OCI-LY3 (cell line): ENCODE data around the gene PLA2G4E.

Source experiments
- H2AFZ ChIP-seq: fragments of 200-600, 300-600 bp; shearing (Covaris generic); 2 replicates; pipeline ENCODE4 v1.6.0; 2014; ENCODE audit warnings: antibody characterized with exemption, low read depth, low read length
- H3K27ac ChIP-seq: fragments of 200-600, 300-600 bp; sonication (generic); 2 replicates; pipeline ENCODE4 v1.5.1; 2014; ENCODE audit warnings: mild to moderate bottlenecking, low read length, moderate library complexity, mixed read lengths
- H3K27me3 ChIP-seq: fragments of 200-600, 300-600 bp; sonication (generic); 2 replicates; pipeline ENCODE4 v1.6.1; 2014; ENCODE audit warnings: low read depth, low read length, mixed read lengths
- H3K36me3 ChIP-seq: fragments of 200-600, 300-600 bp; sonication (generic); replicated peaks from 2 replicates; pipeline ENCODE3; 2014; ENCODE audit warnings: low read depth, low read length, mixed read lengths
- H3K4me1 ChIP-seq: fragments of 300-600, 200-600 bp; sonication (generic); 2 replicates; pipeline ENCODE4 v1.6.1; 2014; ENCODE audit warnings: low read length, mixed read lengths
- H3K4me2 ChIP-seq: fragments of 200-600, 300-600 bp; sonication (generic); 2 replicates; pipeline ENCODE4 v1.6.1; 2014; ENCODE audit warnings: low read length, mixed read lengths
- H3K4me3 ChIP-seq: fragments of 300-600, 200-600 bp; sonication (generic); 2 replicates; pipeline ENCODE4 v1.5.1; 2014; ENCODE audit warnings: antibody characterized with exemption, mild to moderate bottlenecking, low read length, moderate library complexity
- H3K79me2 ChIP-seq: fragments of 300-600, 200-600 bp; shearing (Covaris generic); 2 replicates; pipeline ENCODE4 v1.6.1; 2014; ENCODE audit warnings: mild to moderate bottlenecking, low read length, mixed read lengths
- H3K9ac ChIP-seq: fragments of 300-600, 200-600 bp; shearing (Covaris generic); 2 replicates; pipeline ENCODE4 v1.6.0; 2014; ENCODE audit warnings: mild to moderate bottlenecking, low read length, moderate library complexity
- H3K9me3 ChIP-seq: fragments of 200-600, 300-600 bp; shearing (Covaris generic); 2 replicates; pipeline ENCODE4 v1.6.1; 2014; ENCODE audit warnings: low read length, mixed read lengths; ENCODE audit not compliant: insufficient read depth
- H4K20me1 ChIP-seq: fragments of 200-600, 300-600 bp; sonication (generic); 2 replicates; pipeline ENCODE4 v1.6.1; 2016; ENCODE audit warnings: low read length, mixed read lengths; ENCODE audit not compliant: insufficient read depth
- EZH2phosphoT487 ChIP-seq: fragments of 200-600 bp; shearing (Covaris generic); IDR thresholded peaks from 2 replicates; pipeline ENCODE4 v1.6.1; 2018; ENCODE audit warnings: antibody characterized with exemption, mixed run types, low read depth
- TF ChIP-seq, protein P1 (sequence below): fragments of 200-600, 300-600 bp; sonication (generic); IDR thresholded peaks from 2 replicates; pipeline ENCODE4 v1.5.1; 2014; ENCODE audit warnings: antibody characterized with exemption, low read length, low read depth

PLA2G4E gene

DNA sequence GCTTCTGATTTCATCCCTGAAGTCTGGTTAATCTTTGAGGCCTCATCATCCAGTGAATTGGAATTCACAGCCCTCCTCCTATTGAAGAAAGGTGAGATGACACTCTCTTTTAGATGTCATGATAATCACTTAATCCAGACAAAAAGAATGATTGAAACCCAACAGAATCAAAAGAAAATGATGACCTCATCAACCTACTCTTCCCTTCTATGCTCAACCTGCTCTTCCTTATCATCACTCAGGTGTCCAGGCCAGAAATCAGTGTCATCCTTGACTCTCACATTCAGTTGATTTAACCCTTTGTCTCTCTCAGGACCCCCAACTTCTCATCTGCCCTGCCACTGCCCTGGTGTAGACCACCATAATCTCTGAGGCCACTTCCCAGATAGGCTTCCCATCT, 11.8 kb downstream of the PLA2G4E start:
- Histone ChIP-seq H3K4me3 (no peak overlapping the region), H4K20me1 (no peaks in the 10 kb centered on the region), H3K4me1 (peaks cover 27% of the 10 kb centered on the region), H3K27ac (no peak overlapping the region), H3K9me3 (no peaks in the 10 kb centered on the region), H3K36me3 (no peaks in the 10 kb centered on the region), H3K9ac (no peak overlapping the region), H3K79me2 (no peaks in the 10 kb centered on the region), H3K27me3 (no peaks in the 10 kb centered on the region), H2AFZ (no peak overlapping the region), H3K4me2 (no peak overlapping the region)
- no peak for TF ChIP-seq EZH2phosphoT487
- TF ChIP-seq, protein P1, sequence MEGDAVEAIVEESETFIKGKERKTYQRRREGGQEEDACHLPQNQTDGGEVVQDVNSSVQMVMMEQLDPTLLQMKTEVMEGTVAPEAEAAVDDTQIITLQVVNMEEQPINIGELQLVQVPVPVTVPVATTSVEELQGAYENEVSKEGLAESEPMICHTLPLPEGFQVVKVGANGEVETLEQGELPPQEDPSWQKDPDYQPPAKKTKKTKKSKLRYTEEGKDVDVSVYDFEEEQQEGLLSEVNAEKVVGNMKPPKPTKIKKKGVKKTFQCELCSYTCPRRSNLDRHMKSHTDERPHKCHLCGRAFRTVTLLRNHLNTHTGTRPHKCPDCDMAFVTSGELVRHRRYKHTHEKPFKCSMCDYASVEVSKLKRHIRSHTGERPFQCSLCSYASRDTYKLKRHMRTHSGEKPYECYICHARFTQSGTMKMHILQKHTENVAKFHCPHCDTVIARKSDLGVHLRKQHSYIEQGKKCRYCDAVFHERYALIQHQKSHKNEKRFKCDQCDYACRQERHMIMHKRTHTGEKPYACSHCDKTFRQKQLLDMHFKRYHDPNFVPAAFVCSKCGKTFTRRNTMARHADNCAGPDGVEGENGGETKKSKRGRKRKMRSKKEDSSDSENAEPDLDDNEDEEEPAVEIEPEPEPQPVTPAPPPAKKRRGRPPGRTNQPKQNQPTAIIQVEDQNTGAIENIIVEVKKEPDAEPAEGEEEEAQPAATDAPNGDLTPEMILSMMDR = no peak

DNA sequence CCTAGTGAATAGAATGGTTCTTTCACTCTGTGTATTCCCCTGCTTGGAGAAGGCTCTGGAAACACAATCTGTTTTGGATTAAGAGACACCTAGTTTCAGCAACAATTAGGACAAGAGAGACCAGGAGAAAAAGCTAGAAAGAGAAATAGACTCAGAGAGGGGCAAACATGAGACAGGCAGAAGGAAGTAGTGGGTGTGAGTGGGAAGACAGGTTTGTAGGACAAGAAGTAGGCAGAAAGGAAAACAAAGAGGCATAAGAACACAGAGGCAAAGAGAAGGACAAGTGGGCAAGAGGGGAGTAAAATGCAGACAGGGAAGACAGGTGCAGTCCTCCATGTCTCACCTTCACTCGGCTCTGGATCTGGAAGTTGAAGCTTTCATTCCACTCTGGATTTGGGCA, 13.5 kb downstream of the PLA2G4E start:
- H3K9ac ChIP-seq = no peak overlapping the region
- H3K4me1 ChIP-seq = peaks cover 21% of the 10 kb centered on the region
- TF ChIP-seq, protein P1 = no peak
- no peak for TF ChIP-seq EZH2phosphoT487
- H3K27ac ChIP-seq = no peak overlapping the region
- no peaks in the 10 kb centered on the region for H3K9me3 ChIP-seq
- no peak overlapping the region for H3K4me3 ChIP-seq
- H3K27me3 ChIP-seq = peaks cover 6% of the 10 kb centered on the region; the same call in 1 of the 2 replicates
- H3K36me3 ChIP-seq = no peaks in the 10 kb centered on the region
- H3K79me2 ChIP-seq = no peaks in the 10 kb centered on the region
- H4K20me1 ChIP-seq = no peaks in the 10 kb centered on the region
- no peak overlapping the region for H3K4me2 ChIP-seq
- H2AFZ ChIP-seq = no peak overlapping the region

DNA sequence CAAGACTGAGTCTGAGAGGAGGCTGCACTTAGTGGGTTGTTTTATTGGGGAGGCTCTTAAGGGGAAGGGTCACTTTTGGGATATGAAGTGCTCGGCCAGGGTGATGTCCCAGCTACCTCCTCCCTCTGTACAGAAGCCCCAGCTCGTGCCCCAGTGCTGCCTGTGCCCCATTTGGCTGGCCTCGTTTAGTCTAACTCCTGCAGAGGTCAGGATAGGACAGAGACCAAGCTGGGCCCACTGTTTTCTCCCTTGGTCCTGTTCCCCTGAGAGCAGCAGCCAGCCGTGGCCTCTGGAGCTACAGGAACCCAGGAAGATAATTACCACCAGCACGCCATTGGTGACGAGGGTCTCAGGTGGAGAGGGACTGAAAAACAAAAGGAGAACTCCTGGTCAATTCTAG, 18.5 kb downstream of the PLA2G4E start:
- H2AFZ ChIP-seq = no peak overlapping the region
- H3K4me1 ChIP-seq = peaks cover 5% of the 10 kb centered on the region; the same call in 1 of the 2 replicates
- H3K36me3 ChIP-seq = no peaks in the 10 kb centered on the region
- H3K27me3 ChIP-seq = peaks cover 15% of the 10 kb centered on the region
- H3K79me2 ChIP-seq = no peaks in the 10 kb centered on the region
- no peaks in the 10 kb centered on the region for H3K9me3 ChIP-seq
- no peak overlapping the region for H3K27ac ChIP-seq
- H3K4me2 ChIP-seq = no peak overlapping the region
- H3K9ac ChIP-seq = no peak overlapping the region
- no peak overlapping the region for H3K4me3 ChIP-seq
- H4K20me1 ChIP-seq = no peaks in the 10 kb centered on the region
- no peak for TF ChIP-seq EZH2phosphoT487
- TF ChIP-seq, protein P1 = no peak

DNA sequence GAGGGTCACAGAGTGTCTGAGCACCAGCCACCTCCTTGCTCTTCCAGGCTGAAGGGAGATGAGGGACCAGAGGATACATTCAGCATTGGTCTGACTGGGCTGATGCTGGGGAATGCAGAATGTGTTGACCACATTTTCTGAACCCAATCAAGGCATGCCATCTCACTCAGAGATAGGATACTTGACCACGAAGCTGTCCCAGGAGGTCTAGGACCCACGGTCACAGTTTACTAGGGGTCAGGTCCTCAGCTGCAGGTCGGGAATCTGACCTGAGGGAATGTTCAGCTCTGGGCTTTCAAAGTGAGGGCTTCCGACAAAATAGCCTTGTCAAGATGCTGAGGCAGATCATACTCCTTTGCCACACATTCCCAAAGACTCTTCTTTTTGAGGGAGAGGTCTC, 19.6 kb downstream of the PLA2G4E start:
- Histone ChIP-seq H4K20me1 (no peaks in the 10 kb centered on the region), H3K79me2 (no peaks in the 10 kb centered on the region), H3K9ac (no peak overlapping the region), H3K27me3 (peaks cover 15% of the 10 kb centered on the region), H3K36me3 (no peaks in the 10 kb centered on the region), H2AFZ (no peak overlapping the region), H3K4me2 (no peak overlapping the region), H3K4me1 (peaks cover 5% of the 10 kb centered on the region; the same call in 1 of the 2 replicates), H3K27ac (no peak overlapping the region), H3K9me3 (no peaks in the 10 kb centered on the region), H3K4me3 (no peak overlapping the region)
- TF ChIP-seq, protein P1 = no peak
- TF ChIP-seq EZH2phosphoT487 = no peak
